OCI-LY1 (cell line): ENCODE data around the gene RMI2.

Source experiments
- H2AFZ ChIP-seq: fragments of 200-600 bp; sonication (generic), shearing (Covaris generic); 2 replicates; pipeline ENCODE4 v1.6.0; 2014; ENCODE audit warnings: antibody characterized with exemption, mild to moderate bottlenecking, low read length
- H3F3A ChIP-seq: fragments of 200-600 bp; sonication (generic), shearing (Covaris generic); 2 replicates; pipeline ENCODE4 v1.6.0; 2014; ENCODE audit warnings: mild to moderate bottlenecking, antibody characterized with exemption, low read length, moderate library complexity; ENCODE audit not compliant: insufficient read depth
- H3K27ac ChIP-seq: fragments of 200-600 bp; sonication (generic); 2 replicates; pipeline ENCODE4 v1.5.1; 2014; ENCODE audit warnings: low read length, mixed run types, mild to moderate bottlenecking, low read depth; ENCODE audit not compliant: poor library complexity, severe bottlenecking
- H3K27me3 ChIP-seq: fragments of 200-600 bp; sonication (generic); 2 replicates; pipeline ENCODE4 v1.6.0; 2014; ENCODE audit warnings: antibody characterized with exemption, mild to moderate bottlenecking, low read length, moderate library complexity; ENCODE audit not compliant: insufficient read depth
- H3K36me3 ChIP-seq: fragments of 200-600 bp; sonication (generic); 2 replicates; pipeline ENCODE4 v1.6.1; 2014; ENCODE audit warnings: mild to moderate bottlenecking, antibody characterized with exemption, low read length, moderate library complexity, mixed read lengths; ENCODE audit not compliant: insufficient read depth
- H3K4me1 ChIP-seq: fragments of 200-600 bp; sonication (generic); 2 replicates; pipeline ENCODE4 v1.5.1; 2014; ENCODE audit warnings: mild to moderate bottlenecking, low read length, moderate library complexity; ENCODE audit not compliant: insufficient read depth, severe bottlenecking
- H3K4me2 ChIP-seq: fragments of 200-600 bp; sonication (generic), shearing (Covaris generic); 2 replicates; pipeline ENCODE4 v1.6.1; 2014; ENCODE audit warnings: low read length
- H3K4me3 ChIP-seq: fragments of 200-600 bp; sonication (generic); 2 replicates; pipeline ENCODE4 v1.5.1; 2014; ENCODE audit warnings: low read length, low read depth, mild to moderate bottlenecking, mixed read lengths; ENCODE audit not compliant: poor library complexity, severe bottlenecking
- H3K79me2 ChIP-seq: fragments of 200-600 bp; shearing (Covaris generic); 2 replicates; pipeline ENCODE4 v1.6.1; 2016; ENCODE audit warnings: mixed run types, low read length, mixed read lengths; ENCODE audit not compliant: insufficient read depth
- H3K9ac ChIP-seq: fragments of 200-600 bp; sonication (generic), shearing (Covaris generic); 2 replicates; pipeline ENCODE4 v1.6.1; 2014; ENCODE audit warnings: mild to moderate bottlenecking, low read length, mixed read lengths
- H3K9me2 ChIP-seq: fragments of 200-600 bp; sonication (generic), shearing (Covaris generic); 2 replicates; pipeline ENCODE4 v1.6.1; 2014; ENCODE audit warnings: low read depth, mild to moderate bottlenecking, low read length, mixed read lengths
- H3K9me3 ChIP-seq: fragments of 200-600 bp; shearing (Covaris generic); 2 replicates; pipeline ENCODE4 v1.6.1; 2014; ENCODE audit warnings: low read length, mixed read lengths
- H4K20me1 ChIP-seq: fragments of 200-600 bp; sonication (generic), shearing (Covaris generic); 2 replicates; pipeline ENCODE4 v1.6.0; 2016; ENCODE audit warnings: mild to moderate bottlenecking, low read length; ENCODE audit not compliant: insufficient read depth
- CTCF ChIP-seq: fragments of 200-600 bp; sonication (generic), shearing (Covaris generic); IDR thresholded peaks from 2 replicates; pipeline ENCODE4 v1.5.1; 2017; ENCODE audit warnings: mild to moderate bottlenecking, antibody characterized with exemption, low read length, moderate library complexity, mixed read lengths
- EZH2 ChIP-seq: fragments of 200-600 bp; sonication (generic), shearing (Covaris generic); IDR thresholded peaks from 2 replicates; pipeline ENCODE4 v1.8.0; 2017; ENCODE audit warnings: borderline replicate concordance, mixed run types, mild to moderate bottlenecking, antibody characterized with exemption, low read length, moderate library complexity, mixed read lengths

Gene RMI2

GRCh38 chr16:11312718-11313492 lies 32.4 kb upstream of the RMI2 start:
- H3K79me2 ChIP-seq, result no peaks in the 10 kb centered on the region
- H3K9ac ChIP-seq, result no peak overlapping the region
- no peaks in the 10 kb centered on the region for H3F3A ChIP-seq
- no peaks in the 10 kb centered on the region for H3K27me3 ChIP-seq
- H3K4me3 ChIP-seq, result no peak overlapping the region
- H2AFZ ChIP-seq, result no peak overlapping the region
- peak overlapping the region; percentile 27; the same call in 1 of the 2 replicates for H3K4me2 ChIP-seq
- H3K4me1 ChIP-seq, result peaks cover 63% of the 10 kb centered on the region
- H4K20me1 ChIP-seq, result no peaks in the 10 kb centered on the region
- no peak for TF ChIP-seq EZH2
- no peak for TF ChIP-seq CTCF
- peaks cover 8% of the 10 kb centered on the region; the same call in 1 of the 2 replicates for H3K9me3 ChIP-seq
- H3K9me2 ChIP-seq, result no peaks in the 10 kb centered on the region
- H3K27ac ChIP-seq, result peak overlapping the region; percentile 79
- H3K36me3 ChIP-seq, result no peaks in the 10 kb centered on the region

GRCh38 chr16:11313493-11314308 lies 31.6 kb upstream of the RMI2 start:
- no peaks in the 10 kb centered on the region for H3K27me3 ChIP-seq
- no peak overlapping the region for H3K9ac ChIP-seq
- H3F3A ChIP-seq, result no peaks in the 10 kb centered on the region
- H3K9me3 ChIP-seq, result peaks cover under 1% of the 10 kb centered on the region; the same call in 1 of the 2 replicates
- H2AFZ ChIP-seq, result no peak overlapping the region
- H4K20me1 ChIP-seq, result no peaks in the 10 kb centered on the region
- no peaks in the 10 kb centered on the region for H3K36me3 ChIP-seq
- H3K79me2 ChIP-seq, result no peaks in the 10 kb centered on the region
- H3K9me2 ChIP-seq, result no peaks in the 10 kb centered on the region
- H3K4me3 ChIP-seq, result no peak overlapping the region
- peaks cover 59% of the 10 kb centered on the region for H3K4me1 ChIP-seq
- no peak for TF ChIP-seq CTCF
- no peak for TF ChIP-seq EZH2
- no peak overlapping the region for H3K4me2 ChIP-seq
- H3K27ac ChIP-seq, result no peak overlapping the region

- Histone ChIP-seq H4K20me1 (no peaks in the 10 kb centered on the region), H3K36me3 (no peaks in the 10 kb centered on the region), H3K9me2 (no peaks in the 10 kb centered on the region), H3K79me2 (no peaks in the 10 kb centered on the region), H3F3A (no peaks in the 10 kb centered on the region), H3K4me3 (no peak overlapping the region), H3K27me3 (no peaks in the 10 kb centered on the region), H3K4me2 (no peak overlapping the region), H3K27ac (no peak overlapping the region), H2AFZ (no peak overlapping the region), H3K9me3 (no peaks in the 10 kb centered on the region), H3K9ac (no peak overlapping the region), H3K4me1 (peaks cover 52% of the 10 kb centered on the region)
- TF ChIP-seq EZH2 (no peak), CTCF (no peak)
Observed at GRCh38 chr16:11314309-11314894, 30.9 kb upstream of the RMI2 start.
